Measurements from ENCODE around the gene NRAP. TPM values are rescaled to one million over a fixed set of nuclear protein-coding genes. Genes with fewer than 3 reads are reported as not detected.

Gene NRAP
- total and polyA plus RNA-seq, 10 of the 15 experiments (the other 5 are each of a cell fraction or from before 2014, with no cell fraction given), result not detected

- CTCF ChIA-PET, result no interaction called here
- no peak overlapping the region for H3K4me2 ChIP-seq (ENCODE audit: control insufficient read depth, insufficient read depth)
- FAIRE-seq (no peak), DNase-seq (ENCODE audit: low read depth, low spot score) (no peak), ATAC-seq (no peak)
- BruUV-seq (replicated peaks), result no TSS peak
- in situ Hi-C loops (cut with MboI), result no loop called here
- H3K36me3 ChIP-seq (ENCODE audit: control insufficient read depth in 2 of 2, insufficient read depth in 2 of 2, low read length in 1 of 2), result no peaks in the 10 kb centered on the region
- H2AFZ ChIP-seq (ENCODE audit: control insufficient read depth, low read depth, low read length), result no peak overlapping the region
- H3K4me3 ChIP-seq, result no peak overlapping the region
- no peaks in the 10 kb centered on the region for H3K4me1 ChIP-seq (ENCODE audit: control insufficient read depth, insufficient read depth, low read length)
- H4K20me1 ChIP-seq (ENCODE audit: control insufficient read depth, insufficient read depth), result no peaks in the 10 kb centered on the region
- RAD21 ChIA-PET (ENCODE audit: unreplicated experiment), result interaction anchor here (0.7 kb wide), 1 partner anchor 545 kb away, joined by 3 read pairs; no protein-coding TSS in a partner anchor
- no peak overlapping the region for H3K27ac ChIP-seq (ENCODE audit: control insufficient read depth, insufficient read depth)
- H3K79me2 ChIP-seq (ENCODE audit: control insufficient read depth, insufficient read depth, low read length), result no peaks in the 10 kb centered on the region
- H3K27me3 ChIP-seq (replicated peaks in 1 of 2; ENCODE audit: control insufficient read depth in 2 of 2, insufficient read depth in 2 of 2, low read length in 1 of 2), result peaks cover 4 to 5% of the 10 kb centered on the region in 2 experiments
- SMC1A ChIA-PET (ENCODE audit: uncharacterized antibody, unreplicated experiment), result no interaction called here
- no peak overlapping the region for H3K9ac ChIP-seq (ENCODE audit: control insufficient read depth, insufficient read depth, low read length)
- intact Hi-C loops (cut with micrococcal nuclease; ENCODE audit: unreplicated experiment), result no loop called here
- POLR2A ChIA-PET, result no interaction called here
- 45% methylated on average over 9 of the region's 9 CpGs for WGBS (ENCODE audit: insufficient coverage, insufficient replicate concordance, low lambda C conversion rate, missing lambda C conversion rate)
- H3K9me3 ChIP-seq (replicated peaks; ENCODE audit: control insufficient read depth, insufficient read depth, low read length), result no peaks in the 10 kb centered on the region
- TF ChIP-seq SUZ12 (IDR thresholded peaks at IDR 0.05; ENCODE audit: unreplicated experiment) (no peak), PBX3 (IDR thresholded peaks at IDR 0.05; ENCODE audit: insufficient replicate concordance, low read depth, low read length) (no peak), GATAD2B (conservative IDR thresholded peaks at IDR 0.05; ENCODE audit: low read depth) (no peak), HSF1 (IDR thresholded peaks at IDR 0.05; ENCODE audit: low read depth, low read length) (no peak), MEF2A (IDR thresholded peaks at IDR 0.05; ENCODE audit: insufficient read depth, low read depth, low read length) (no peak), PRDM15 (CRISPR knock-in tag; IDR thresholded peaks at IDR 0.05) (no peak), ATF3 (IDR thresholded peaks at IDR 0.05; ENCODE audit: borderline replicate concordance, extremely low read depth, low read depth, low read length) (no peak), REST (IDR thresholded peaks at IDR 0.05; ENCODE audit: low read depth, low read length) (no peak), GABPA (IDR thresholded peaks at IDR 0.05; ENCODE audit: low read depth) (no peak), NFYA (IDR thresholded peaks at IDR 0.05; ENCODE audit: borderline replicate concordance, low read depth, low read length) (no peak), DPF2 (IDR thresholded peaks at IDR 0.05) (no peak), SREBF1 (IDR thresholded peaks at IDR 0.05; ENCODE audit: low read length) (no peak), CHD1 (IDR thresholded peaks at IDR 0.05; ENCODE audit: low read depth, low read length) (no peak), POLR2A (IDR thresholded peaks at IDR 0.05; ENCODE audit: low read depth, low read length) (no peak), SMARCA5 (IDR thresholded peaks at IDR 0.05) (no peak), SREBF2 (IDR thresholded peaks at IDR 0.05; ENCODE audit: low read length) (no peak)
Observed at GRCh38 chr10:113620936-113621335, 42.9 kb downstream of the NRAP start.

All from GM12878 (cell line).